ENCODE data around the gene SSBP3.
"Not testable (repeated sequence)": the region's sequence is repeated elsewhere in the genome, so short reads cannot be mapped to it uniquely, and the experiment has no call there.

The SSBP3 gene

DNA sequence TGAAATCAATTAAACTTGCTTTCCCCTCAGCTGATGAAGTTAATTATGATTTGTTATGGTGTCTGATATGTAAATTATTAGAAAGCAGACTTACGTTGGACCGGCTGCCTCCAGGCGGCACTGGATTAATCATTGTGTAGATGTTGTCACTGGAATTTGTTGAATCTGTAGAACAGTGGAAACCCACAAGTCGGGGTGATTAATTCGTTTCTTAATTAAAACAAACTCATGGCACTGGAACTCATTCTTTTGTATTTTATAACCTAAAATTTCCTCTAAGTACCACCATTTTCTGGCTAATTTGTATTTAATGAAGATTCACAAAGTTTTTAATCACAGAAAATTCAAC is 167.2 kb downstream of the SSBP3 start:
- DNase-seq: no peak

- DNase-seq: no peak
Measured at GRCh38 chr1:54238353-54239034, 167.7 kb downstream of the SSBP3 start.

DNA sequence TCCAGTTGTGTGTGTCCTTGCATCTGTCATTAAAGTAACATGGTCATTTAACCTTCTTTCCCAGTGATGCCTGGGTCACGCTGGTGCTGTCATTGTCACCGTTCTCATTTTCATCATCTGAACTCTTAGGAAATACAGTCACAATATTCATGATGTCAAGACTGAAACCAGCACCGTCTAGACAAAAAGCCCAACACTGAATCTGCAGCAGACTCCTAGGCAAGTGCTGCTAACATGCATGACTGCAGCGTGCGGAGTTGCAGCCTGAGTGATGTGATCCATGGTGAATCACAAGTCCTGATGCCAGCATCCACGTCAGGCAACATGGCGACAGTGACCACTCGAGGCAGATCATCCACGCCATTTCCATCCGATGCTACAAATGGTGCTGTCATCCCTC is 168.6 kb downstream of the SSBP3 start:
- DNase-seq: no peak

DNA sequence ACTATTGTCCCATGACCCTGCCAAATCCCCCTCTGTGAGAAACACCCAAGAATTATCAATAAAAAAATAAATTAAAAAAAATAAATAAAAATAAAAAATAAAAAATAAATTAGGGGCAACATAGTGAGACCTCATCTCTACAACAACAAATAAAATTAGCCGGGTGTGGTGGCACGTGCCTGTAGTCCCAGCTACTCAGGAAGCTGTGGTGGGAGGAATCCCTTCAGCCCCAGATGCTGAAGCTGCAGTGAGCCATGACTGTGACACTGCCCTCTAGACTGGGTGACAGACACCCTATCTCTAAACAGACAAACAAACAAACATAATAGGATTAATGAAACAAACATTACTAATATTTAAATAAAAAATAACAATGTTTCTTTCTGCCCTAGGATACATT is 171.9 kb downstream of the SSBP3 start:
- no peak for DNase-seq

- DNase-seq: not testable (repeated sequence)
Measured at GRCh38 chr1:54233196-54233595, 173.0 kb downstream of the SSBP3 start.

- no peak for DNase-seq
Measured at GRCh38 chr1:54230507-54231339, 175.5 kb downstream of the SSBP3 start.

DNA sequence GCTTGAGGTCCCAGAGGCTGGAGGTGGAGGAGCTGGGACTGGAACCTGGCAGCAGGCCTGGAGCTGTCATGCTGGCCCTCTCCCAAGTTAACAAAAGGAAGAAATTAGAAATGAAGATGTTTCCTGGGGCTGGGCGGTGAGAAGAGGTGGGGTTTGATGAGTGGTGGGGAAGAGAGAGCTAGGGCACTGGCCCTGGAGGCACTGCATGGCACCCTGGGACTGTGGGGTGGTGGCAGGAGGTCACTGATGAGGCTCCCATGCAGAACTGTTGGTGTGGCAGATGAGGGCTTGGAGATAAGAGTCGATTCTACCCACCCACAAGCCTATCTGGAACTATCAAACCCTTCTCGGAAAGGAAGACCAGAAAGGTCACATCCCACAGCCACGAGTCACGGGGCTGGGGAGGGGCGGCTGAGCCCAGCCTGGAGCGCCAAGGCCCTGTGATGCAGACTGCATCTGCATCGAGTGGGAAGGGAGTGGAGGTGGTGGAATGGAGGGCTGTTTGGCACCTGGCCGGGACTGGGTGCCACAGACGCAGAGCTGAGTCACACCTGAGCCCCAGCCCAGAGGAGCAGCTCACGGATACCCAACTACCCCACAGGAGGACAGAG is 176.8 kb downstream of the SSBP3 start:
- DNase-seq: no peak

- DNase-seq: no peak
Measured at GRCh38 chr1:54228638-54229079, 177.5 kb downstream of the SSBP3 start.

GRCh38 chr1:54227891-54228310 is 178.3 kb downstream of the SSBP3 start:
- DNase-seq: no peak

- no peak for DNase-seq
Measured at GRCh38 chr1:54227091-54227602, 179.0 kb downstream of the SSBP3 start.

- no peak for DNase-seq
Measured at GRCh38 chr1:54225986-54226559, 180.1 kb downstream of the SSBP3 start.

- DNase-seq: no peak
Measured at GRCh38 chr1:54225378-54225777, 180.8 kb downstream of the SSBP3 start.

DNA sequence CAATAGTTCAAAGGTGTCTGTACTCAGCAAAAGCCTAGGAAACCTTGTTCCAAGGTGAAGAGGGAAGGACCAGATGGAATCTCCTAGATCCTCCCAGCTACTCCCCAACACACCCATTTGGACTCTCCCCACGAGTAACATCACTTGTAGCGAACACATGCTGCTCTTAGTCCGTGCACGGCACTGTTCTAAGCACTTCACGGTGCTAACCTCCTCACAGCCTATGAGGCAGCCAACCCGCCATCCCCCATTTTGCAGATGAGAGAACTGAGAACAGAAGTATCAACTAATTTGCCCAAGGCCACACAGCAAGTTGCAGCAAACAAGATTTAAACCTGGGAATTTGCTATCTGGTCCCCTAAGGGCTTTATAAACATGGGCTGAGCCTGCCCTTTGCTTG is 182.0 kb downstream of the SSBP3 start:
- no peak for DNase-seq

- DNase-seq: no peak
Measured at GRCh38 chr1:54223441-54224202, 182.6 kb downstream of the SSBP3 start.

DNA sequence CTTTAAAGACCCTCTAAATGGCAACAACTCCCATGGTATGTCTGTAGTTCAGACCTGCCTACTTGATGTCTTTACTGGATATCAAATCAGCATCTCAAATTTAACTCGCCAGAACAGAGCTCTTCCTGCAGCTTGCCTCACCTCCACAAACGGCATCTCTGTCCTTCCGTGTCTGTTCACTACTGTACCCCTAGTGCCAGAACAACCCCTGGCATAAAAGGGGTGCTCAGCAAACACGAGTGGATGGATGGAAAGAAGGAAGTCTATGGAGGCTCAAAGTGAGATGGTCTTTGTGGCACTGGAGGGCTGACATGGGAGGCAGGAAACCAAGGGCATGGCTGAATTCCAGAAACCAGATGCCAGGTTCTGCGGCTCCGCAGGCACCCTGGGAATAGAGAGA is 183.5 kb downstream of the SSBP3 start:
- no peak for DNase-seq

DNA sequence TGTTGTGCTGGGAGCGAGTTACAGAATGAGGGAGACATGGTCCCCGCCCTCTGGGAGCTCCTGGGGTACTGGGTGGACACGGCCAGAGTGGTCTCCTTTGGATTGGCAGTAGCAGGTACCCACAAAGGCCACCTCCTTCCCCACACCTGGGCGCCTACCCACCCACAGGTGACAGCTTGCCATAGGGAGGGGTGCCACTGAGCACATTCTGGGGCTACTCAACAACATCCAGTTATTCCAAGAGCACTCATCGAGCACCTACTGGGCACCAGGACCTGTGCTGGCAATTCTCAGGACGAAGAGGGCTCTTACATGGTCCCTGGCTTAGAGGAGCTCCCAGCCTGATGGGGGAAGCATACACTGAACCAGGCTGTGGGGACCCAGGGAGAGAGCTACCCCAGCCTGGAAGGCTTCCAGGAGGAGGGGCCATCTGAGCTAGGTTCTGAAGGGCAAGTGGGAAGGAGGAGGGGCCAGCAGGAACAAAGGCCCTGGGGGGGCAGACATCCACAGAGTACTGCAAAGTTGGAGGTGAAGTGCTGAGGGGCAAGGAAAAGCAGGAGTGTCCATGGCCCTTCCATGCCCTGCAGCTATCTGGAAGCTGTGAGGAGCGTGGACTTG is 184.2 kb downstream of the SSBP3 start:
- DNase-seq: no peak

- no peak for DNase-seq
Measured at GRCh38 chr1:54221113-54221834, 184.9 kb downstream of the SSBP3 start.

DNA sequence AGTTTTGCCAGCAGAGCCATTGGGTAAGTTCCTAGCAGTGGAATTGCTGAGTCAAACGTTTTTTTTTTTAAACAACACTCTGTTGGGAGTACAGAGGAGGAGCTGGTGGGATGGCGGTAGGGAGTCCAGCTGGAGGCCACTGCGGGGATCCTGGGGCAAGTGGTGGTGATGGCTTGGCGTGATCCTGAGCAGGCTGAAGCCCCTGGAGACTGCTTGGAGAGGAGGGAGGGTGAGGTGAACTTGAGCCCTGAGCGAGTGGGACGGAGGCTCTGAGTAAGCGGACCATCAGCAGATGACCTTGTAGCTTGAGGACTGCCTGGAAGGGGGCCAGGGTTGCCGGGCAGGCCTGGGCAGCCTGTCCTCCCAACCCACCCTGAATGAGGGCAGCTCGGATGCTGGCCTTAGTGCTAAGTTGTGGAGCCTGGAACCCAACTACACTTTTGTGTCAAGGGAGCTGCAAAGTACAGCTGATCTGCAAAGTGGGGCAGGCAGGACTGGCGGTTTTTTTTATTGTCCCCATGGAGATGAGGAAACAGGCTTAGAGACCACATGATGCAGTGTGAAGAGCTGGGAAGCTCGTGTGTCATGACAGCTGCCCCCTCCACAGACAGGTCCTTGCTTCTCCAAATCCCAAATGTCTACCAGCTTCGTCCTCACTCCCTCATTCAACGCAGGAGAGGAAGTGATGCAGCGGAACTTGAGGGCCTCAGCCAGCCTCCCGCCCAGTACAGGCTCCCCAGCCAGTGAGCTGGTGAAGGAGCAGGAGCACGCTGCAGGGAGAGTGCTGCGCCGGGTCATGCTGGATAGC is 186.0 kb downstream of the SSBP3 start:
- DNase-seq: no peak

GRCh38 chr1:54219688-54220003 is 186.5 kb downstream of the SSBP3 start:
- DNase-seq: no peak

GRCh38 chr1:54218883-54219687 is 187.1 kb downstream of the SSBP3 start:
- no peak for DNase-seq
